ENCODE data around the gene LIN37.
"Not testable (repeated sequence)": the region's sequence is repeated elsewhere in the genome, so short reads cannot be mapped to it uniquely, and the experiment has no call there.

Gene LIN37

DNA sequence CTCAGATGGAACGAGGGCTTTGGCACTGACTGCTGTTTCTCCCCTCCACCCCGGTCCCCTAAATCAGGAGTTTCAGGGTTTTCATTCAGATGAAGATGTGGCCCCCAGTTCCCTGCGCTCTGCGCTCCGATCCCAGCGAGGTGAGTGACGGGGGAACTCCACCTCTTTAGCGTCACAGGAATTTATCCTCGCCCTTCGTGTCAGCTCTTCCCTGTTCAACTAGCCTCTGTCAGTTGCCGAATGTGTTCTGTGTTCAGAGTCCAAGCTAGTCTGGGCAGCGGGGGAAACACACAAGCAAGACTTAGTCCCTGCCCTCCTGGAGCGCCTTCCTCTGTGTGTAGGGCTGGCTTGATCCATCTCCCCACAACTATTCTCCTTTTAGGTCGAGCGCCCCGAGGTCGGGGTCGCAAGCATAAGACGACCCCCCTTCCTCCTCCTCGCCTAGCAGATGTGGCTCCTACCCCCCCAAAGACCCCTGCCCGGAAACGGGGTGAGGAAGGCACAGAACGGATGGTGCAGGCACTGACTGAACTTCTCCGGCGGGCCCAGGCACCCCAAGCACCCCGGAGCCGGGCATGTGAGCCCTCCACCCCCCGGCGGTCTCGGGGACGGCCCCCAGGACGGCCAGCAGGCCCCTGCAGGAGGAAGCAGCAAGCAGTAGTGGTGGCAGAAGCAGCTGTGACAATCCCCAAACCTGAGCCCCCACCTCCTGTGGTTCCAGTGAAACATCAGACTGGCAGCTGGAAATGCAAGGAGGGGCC, 28.8 kb upstream of the LIN37 start:
- in situ Hi-C loops (cut with MboI; ENCODE audit: low sequenced_read_pairs), result no loop called here

DNA sequence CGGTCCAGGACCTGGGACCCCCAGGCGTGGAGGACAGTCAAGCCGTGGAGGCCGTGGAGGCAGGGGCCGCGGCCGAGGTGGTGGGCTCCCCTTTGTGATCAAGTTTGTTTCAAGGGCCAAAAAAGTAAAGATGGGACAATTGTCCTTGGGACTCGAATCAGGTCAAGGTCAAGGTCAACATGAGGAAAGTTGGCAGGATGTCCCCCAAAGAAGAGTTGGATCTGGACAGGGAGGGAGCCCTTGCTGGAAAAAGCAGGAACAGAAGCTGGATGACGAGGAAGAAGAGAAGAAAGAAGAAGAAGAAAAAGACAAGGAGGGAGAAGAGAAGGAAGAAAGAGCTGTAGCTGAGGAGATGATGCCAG, 28.2 kb upstream of the LIN37 start:
- in situ Hi-C loops (cut with MboI; ENCODE audit: low sequenced_read_pairs), result no loop called here

DNA sequence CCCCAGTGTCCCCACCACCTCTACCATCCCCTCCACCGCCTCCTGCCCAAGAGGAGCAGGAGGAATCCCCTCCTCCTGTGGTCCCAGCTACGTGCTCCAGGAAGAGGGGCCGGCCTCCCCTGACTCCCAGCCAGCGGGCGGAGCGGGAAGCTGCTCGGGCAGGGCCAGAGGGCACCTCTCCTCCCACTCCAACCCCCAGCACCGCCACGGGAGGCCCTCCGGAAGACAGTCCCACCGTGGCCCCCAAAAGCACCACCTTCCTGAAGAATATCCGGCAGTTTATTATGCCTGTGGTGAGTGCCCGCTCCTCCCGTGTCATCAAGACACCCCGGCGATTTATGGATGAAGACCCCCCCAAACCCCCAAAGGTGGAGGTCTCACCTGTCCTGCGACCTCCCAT, 27.7 kb upstream of the LIN37 start:
- in situ Hi-C loops (cut with MboI; ENCODE audit: low sequenced_read_pairs), result no loop called here

DNA sequence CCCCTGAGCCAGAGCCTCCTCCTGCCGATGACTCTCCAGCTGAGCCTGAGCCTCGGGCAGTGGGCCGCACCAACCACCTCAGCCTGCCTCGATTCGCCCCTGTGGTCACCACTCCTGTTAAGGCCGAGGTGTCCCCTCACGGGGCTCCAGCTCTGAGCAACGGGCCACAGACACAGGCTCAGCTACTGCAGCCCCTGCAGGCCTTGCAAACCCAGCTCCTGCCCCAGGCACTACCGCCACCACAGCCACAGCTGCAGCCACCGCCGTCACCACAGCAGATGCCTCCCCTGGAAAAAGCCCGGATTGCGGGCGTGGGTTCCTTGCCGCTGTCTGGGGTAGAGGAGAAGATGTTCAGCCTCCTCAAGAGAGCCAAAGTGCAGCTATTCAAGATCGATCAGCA, 27.0 kb upstream of the LIN37 start:
- in situ Hi-C loops (cut with MboI; ENCODE audit: low sequenced_read_pairs), result no loop called here

DNA sequence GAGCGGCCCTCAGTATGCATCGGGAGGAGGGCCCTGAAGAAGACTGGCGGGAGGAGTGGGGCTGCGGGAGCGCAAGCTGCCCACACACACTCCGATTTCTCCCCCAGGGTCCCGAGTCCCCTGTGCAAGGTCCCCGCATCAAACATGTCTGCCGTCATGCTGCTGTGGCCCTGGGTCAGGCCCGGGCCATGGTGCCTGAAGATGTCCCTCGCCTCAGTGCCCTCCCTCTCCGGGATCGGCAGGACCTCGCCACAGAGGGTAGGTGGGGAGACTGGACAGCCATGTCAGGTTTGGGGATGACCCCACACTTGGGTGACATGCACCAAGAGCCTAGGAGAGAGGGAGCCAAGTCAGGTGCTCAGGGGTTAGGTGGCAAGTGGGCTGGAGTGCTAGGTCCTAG, 25.9 kb upstream of the LIN37 start:
- in situ Hi-C loops (cut with MboI; ENCODE audit: low sequenced_read_pairs), result no loop called here

DNA sequence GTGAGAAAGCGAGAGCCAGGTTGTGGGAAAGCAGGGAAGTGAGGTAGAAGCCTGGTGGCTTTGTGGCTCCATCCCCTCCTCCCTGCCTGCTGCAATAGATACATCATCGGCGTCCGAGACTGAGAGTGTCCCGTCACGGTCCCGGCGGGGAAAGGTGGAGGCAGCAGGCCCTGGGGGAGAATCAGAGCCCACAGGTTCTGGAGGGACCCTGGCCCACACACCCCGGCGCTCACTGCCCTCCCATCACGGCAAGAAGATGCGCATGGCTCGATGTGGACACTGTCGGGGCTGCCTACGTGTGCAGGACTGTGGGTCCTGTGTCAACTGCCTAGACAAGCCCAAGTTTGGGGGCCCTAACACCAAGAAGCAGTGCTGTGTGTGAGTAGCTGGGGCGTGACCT, 25.5 kb upstream of the LIN37 start:
- in situ Hi-C loops (cut with MboI; ENCODE audit: low sequenced_read_pairs), result no loop called here

DNA sequence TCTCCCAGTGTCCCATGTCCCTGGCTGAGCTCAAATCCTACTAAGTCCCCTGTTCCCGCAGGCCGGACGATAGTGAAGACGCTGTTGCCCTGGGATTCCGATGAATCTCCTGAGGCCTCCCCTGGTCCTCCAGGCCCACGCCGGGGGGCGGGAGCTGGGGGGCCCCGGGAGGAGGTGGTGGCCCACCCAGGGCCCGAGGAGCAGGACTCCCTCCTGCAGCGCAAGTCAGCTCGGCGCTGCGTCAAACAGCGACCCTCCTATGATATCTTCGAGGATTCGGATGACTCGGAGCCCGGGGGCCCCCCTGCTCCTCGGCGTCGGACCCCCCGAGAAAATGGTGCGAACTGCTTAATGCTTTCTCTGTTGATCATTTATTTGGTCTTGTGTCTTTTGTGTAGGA, 24.7 kb upstream of the LIN37 start:
- in situ Hi-C loops (cut with MboI; ENCODE audit: low sequenced_read_pairs), result no loop called here

DNA sequence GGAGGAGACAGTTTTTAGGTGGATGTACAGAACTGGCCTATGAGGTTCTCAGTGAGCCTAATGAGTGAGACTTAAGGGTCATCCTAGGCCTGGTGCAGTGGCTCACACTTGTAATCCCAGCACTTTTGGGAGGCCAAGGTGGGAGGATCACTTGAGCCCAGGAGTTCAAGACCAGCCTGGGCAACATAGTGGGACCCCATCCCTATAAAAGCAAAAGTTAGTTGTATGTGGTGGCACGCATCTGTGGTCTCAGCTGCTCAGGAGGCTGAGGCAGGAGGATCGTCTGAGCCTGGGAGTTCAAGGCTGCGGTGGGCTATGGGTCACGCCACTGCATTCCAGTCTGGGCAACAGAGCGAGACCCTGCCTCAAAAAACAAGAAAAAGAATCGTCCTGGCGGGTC, 24.2 kb upstream of the LIN37 start:
- in situ Hi-C loops (cut with MboI; ENCODE audit: low sequenced_read_pairs), result not testable (repeated sequence)

DNA sequence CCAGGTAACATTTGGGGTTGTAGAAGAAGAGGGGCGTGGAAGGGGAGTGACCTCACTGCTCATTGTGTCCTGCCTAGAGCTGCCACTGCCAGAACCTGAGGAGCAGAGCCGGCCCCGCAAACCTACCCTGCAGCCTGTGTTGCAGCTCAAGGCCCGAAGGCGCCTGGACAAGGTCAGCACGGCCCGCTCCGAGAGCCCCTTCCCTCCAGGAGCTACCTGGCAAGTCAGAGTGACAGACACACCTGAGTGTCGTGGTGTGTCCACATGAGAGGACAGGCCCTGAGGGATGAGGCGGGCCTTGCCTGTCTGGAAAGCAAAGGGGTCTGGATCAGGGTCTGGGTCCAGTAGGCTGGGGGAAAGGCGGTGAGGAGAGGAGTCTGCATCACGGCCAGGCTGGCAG, 23.8 kb upstream of the LIN37 start:
- in situ Hi-C loops (cut with MboI; ENCODE audit: low sequenced_read_pairs), result no loop called here

DNA sequence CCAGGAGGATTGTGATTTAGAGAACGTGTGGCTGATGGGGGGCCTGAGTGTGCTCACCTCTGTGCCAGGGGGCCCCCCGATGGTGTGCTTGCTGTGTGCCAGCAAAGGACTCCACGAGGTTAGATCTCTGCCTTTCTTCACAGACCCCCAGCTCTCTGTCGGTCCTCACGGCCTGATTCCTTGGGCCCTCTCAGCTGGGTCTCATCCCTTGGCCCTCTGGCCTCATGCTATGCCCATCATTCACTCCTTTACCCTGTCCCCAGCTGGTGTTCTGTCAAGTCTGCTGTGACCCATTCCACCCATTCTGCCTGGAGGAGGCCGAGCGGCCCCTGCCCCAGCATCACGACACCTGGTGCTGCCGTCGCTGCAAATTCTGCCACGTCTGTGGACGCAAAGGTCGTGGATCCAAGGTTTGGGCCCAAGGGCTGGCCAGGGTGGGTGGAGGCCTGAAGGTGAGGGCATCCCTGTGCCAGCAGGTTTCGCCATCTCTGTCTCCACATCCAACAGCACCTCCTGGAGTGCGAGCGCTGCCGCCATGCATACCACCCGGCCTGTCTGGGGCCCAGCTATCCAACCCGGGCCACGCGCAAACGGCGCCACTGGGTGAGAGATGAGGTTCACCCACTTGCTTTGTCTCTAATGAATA, 23.0 kb upstream of the LIN37 start:
- in situ Hi-C loops (cut with MboI; ENCODE audit: low sequenced_read_pairs), result no loop called here

DNA sequence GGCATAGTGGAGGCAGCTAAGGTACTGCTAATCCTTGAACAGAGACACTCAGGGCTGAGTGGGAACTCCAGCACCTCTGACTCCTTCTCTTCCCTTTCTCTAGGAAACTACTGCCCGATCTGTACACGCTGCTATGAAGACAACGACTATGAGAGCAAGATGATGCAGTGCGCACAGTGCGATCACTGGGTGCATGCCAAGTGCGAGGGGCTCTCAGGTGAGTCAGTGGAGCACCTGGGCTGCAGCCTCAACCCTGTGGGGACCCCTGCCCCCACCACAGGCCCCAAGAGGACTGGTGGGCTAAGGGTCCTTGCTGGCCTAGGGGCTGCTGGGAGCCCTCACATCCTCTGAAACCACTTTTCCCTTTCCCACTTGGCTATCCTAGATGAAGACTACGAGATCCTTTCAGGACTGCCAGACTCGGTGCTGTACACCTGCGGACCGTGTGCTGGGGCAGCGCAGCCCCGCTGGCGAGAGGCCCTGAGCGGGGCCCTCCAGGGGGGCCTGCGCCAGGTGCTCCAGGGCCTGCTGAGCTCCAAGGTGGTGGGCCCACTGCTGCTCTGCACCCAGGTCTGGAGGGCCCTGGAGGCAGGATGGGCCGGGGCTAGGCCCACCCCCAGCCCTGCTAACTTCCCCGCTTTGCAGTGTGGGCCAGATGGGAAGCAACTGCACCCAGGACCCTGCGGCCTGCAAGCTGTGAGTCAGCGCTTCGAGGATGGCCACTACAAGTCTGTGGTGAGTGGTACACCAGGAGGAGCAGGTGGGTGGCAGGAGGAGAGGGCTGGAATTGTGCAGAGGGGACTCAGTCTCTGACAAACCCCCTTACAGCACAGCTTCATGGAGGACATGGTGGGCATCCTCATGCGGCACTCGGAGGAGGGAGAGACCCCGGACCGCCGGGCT, 21.1 kb upstream of the LIN37 start:
- in situ Hi-C loops (cut with MboI; ENCODE audit: low sequenced_read_pairs), result no loop called here

DNA sequence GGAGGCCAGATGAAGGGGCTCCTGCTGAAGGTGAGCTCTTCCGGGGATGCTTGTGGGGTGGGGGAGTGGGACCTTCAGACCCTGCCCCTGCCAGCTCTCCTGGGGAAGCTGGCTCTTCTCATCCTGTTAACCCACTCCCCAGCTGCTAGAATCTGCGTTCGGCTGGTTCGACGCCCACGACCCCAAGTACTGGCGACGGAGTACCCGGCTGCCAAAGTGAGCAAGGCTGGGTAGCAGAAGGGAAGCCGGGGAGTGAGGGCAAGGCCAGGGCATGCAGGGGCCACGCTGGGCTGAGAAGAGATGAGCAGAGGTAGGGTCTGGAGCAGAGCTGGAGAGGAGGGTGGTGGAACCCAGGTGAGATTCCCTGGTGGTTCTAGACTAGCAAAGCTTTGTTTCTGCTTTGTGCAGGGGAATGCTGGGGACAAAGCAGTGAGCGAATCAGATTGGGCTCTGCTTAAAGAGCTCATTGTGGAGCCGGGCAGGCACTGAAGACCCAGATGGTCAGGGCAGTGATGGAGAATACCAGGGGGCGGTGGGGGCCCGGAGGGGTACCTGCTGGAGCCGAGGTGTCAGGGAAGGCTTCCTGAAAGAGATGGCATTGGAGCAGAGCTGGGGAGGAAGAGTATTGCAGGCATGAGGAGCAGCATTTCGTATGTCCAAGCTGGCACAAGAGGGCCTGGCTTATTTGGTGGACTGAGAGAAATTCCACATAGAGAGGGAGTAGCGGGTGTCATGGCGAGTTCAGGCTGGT, 20.2 kb upstream of the LIN37 start:
- in situ Hi-C loops (cut with MboI; ENCODE audit: low sequenced_read_pairs), result no loop called here

DNA sequence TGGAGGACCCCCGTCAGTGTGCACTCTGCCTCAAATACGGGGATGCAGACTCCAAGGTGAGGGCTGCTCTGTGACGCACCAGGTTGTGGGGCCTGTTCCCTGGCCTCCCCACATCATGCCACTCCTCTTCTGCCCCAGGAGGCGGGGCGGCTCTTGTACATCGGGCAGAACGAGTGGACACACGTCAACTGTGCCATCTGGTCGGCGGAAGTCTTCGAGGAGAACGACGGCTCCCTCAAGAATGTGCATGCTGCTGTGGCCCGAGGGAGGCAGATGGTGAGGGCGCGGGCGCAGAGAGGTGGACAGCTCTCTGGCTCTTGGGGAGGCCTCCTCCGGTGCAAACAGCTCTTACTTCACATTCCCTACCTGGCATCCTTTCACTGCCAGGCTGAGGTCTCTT, 19.4 kb upstream of the LIN37 start:
- in situ Hi-C loops (cut with MboI; ENCODE audit: low sequenced_read_pairs), result no loop called here

DNA sequence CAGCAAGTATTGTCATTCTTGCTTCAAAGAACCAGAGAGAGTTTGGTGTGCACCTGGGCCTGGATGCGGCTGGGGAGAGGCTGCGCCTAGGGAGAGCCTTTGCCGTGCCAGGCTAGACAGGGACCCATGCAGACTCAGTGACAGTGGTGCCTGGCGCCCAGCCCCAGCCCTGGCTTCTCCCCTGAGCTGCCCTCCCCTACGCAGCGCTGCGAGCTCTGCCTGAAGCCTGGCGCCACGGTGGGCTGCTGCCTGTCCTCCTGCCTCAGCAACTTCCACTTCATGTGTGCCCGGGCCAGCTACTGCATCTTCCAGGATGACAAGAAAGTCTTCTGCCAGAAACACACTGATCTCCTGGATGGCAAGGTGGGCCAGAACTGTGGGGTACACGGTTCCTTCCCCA, 18.6 kb upstream of the LIN37 start:
- in situ Hi-C loops (cut with MboI; ENCODE audit: low sequenced_read_pairs), result no loop called here

DNA sequence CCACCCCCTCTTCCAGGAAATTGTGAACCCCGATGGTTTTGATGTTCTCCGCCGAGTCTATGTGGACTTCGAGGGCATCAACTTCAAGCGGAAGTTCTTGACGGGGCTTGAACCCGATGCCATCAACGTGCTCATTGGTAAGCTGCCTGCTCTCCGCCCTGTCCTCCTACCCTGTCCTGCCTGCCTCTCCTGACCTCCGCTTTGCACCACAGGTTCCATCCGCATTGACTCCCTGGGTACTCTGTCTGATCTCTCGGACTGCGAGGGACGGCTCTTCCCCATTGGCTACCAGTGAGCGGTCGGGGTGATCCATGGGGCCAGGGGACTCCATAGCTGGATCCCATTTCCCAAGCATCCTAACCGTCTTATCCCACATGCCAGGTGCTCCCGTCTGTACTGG, 18.1 kb upstream of the LIN37 start:
- in situ Hi-C loops (cut with MboI; ENCODE audit: low sequenced_read_pairs), result no loop called here

DNA sequence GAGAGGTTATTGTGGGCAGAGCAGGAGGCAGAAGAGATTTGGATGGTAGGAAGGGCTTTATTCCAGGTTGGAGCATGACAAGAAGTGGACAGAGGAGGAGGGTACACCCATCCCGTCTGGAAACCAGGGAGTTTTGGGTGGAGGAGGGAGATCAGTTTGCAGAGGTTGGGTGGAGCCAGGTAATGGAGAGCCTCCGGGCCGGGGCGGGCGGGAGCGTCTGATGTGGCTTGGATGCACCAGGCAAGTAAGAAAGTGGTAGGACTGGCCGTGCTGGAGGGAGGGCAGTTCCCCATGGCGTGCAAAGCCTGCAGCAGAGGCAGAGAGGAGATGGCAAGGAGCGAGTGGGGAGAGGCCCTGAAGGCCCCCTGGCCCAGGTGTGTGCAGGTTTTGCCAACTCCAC, 17.0 kb upstream of the LIN37 start:
- in situ Hi-C loops (cut with MboI; ENCODE audit: low sequenced_read_pairs), result no loop called here

DNA sequence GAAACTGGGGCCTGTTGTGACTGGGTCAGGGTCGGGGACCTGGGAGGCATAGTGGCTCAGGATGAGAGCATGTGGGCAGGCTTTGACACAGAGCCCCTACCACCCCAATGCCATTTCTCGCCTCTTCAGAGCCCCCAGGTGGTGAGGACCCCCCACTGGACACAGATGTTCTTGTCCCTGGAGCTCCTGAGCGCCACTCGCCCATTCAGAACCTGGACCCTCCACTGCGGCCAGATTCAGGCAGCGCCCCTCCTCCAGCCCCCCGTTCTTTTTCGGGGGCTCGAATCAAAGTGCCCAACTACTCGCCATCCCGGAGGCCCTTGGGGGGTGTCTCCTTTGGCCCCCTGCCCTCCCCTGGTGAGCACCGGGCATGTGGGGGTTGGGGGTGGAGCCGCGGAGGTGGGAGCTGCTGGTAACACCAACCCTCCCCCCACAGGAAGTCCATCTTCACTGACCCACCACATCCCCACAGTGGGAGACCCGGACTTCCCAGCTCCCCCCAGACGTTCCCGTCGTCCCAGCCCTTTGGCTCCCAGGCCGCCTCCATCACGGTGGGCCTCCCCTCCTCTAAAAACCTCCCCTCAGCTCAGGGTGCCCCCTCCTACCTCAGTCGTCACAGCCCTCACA, 16.5 kb upstream of the LIN37 start:
- in situ Hi-C loops (cut with MboI; ENCODE audit: low sequenced_read_pairs), result no loop called here

DNA sequence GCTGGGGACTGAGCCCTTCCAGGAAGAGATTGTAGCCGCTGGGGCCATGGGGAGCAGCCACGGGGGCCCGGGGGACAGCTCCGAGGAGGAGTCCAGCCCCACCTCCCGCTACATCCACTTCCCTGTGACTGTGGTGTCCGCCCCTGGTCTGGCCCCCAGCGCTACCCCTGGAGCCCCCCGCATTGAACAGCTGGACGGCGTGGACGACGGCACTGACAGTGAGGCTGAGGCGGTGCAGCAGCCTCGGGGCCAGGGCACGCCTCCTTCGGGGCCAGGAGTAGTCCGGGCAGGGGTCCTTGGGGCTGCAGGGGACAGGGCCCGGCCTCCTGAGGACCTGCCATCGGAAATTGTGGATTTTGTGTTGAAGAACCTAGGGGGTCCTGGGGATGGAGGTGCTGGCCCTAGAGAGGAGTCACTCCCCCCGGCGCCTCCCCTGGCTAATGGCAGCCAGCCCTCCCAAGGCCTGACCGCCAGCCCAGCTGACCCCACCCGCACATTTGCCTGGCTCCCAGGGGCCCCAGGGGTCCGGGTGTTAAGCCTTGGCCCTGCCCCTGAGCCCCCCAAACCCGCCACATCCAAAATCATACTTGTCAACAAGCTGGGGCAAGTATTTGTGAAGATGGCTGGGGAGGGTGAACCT, 15.7 kb upstream of the LIN37 start:
- in situ Hi-C loops (cut with MboI; ENCODE audit: low sequenced_read_pairs), result no loop called here

DNA sequence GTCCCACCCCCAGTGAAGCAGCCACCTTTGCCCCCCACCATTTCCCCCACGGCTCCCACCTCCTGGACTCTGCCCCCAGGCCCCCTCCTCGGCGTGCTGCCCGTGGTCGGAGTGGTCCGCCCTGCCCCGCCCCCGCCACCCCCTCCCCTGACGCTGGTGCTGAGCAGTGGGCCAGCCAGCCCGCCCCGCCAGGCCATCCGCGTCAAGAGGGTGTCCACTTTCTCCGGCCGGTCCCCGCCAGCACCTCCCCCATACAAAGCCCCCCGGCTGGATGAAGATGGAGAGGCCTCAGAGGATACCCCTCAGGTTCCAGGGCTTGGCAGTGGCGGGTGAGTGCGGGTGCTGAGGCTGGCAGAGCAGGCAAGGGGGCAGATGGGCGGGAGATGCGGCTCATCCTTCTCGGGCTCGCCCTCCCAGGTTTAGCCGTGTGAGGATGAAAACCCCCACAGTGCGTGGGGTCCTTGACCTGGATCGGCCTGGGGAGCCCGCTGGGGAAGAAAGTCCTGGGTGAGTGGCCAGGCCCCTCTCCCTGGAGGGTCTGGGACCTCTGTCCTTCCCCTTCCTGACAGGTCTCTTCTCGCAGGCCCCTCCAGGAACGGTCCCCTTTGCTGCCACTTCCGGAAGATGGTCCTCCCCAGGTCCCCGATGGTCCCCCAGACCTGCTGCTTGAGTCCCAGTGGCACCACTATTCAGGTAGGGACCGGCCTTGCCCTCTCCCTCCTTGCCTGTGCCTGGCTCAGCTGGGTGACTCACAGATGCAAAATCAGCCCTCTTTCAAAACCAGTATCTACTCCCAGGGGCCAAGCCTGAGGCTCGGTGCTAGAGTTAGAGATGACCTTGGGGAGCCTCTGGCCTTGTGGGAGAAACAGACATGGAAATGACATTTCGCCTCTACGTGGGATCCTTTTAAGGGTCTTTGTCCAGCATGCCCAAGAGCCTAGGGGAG, 14.9 kb upstream of the LIN37 start:
- in situ Hi-C loops (cut with MboI; ENCODE audit: low sequenced_read_pairs), result no loop called here
